Fibroblast of lung (primary cell): Measurements from ENCODE around the gene TGM4. TPM values are rescaled to one million over a fixed set of nuclear protein-coding genes. Genes with fewer than 3 reads are reported as not detected.

ENCODE experiments used
- DNase-seq, 2 donors: peaks; one replicate each; pipeline versions ENCODE4 v3.0.0 to v3.0.0-alpha.2; 2010; ENCODE audit warnings: low read depth in 2 of 2
- H2AFZ ChIP-seq: 2 replicates; pipeline ENCODE4 v1.5.1; 2012; ENCODE audit warnings: low read length, control low read depth, inconsistent platforms
- H3K27ac ChIP-seq: 2 replicates; pipeline ENCODE4 v1.5.1; 2011; ENCODE audit warnings: low read length, control low read depth; ENCODE audit not compliant: insufficient read depth
- H3K27me3 ChIP-seq: 2 replicates; pipeline ENCODE4 v1.5.1; 2011; ENCODE audit warnings: mild to moderate bottlenecking, low read length; ENCODE audit not compliant: control insufficient read depth, insufficient read depth
- H3K36me3 ChIP-seq: 2 replicates; pipeline ENCODE4 v1.5.1; 2011; ENCODE audit warnings: low read length; ENCODE audit not compliant: control insufficient read depth, insufficient read depth
- H3K4me1 ChIP-seq: 2 replicates; pipeline ENCODE4 v1.5.1; 2011; ENCODE audit warnings: low read length; ENCODE audit not compliant: control insufficient read depth, insufficient read depth; ENCODE audit errors: extremely low read depth
- H3K4me2 ChIP-seq: 2 replicates; pipeline ENCODE4 v1.5.1; 2011; ENCODE audit warnings: low read length, control low read depth; ENCODE audit not compliant: insufficient read depth; ENCODE audit errors: extremely low read depth
- H3K4me3 ChIP-seq, 4 experiments: fragments of 200-600 bp in 1 of 4; sonication (generic) in 1 of 4; replicated peaks in 1 of 4; 2 replicates each; pipeline ENCODE4 v1.5.1; 2011 to 2016; ENCODE audit warnings: low read length in 4 of 4, low read depth in 3 of 4, mild to moderate bottlenecking in 3 of 4, control low read depth in 2 of 4, inconsistent platforms in 1 of 4, mixed read lengths in 1 of 4; ENCODE audit not compliant: insufficient read depth in 1 of 4; ENCODE audit errors: control extremely low read depth in 1 of 4
- H3K79me2 ChIP-seq: 2 replicates; pipeline ENCODE4 v1.5.1; 2012; ENCODE audit warnings: mild to moderate bottlenecking, low read length, inconsistent platforms; ENCODE audit not compliant: control insufficient read depth, insufficient read depth
- H3K9ac ChIP-seq: 2 replicates; pipeline ENCODE4 v1.5.1; 2011; ENCODE audit warnings: mild to moderate bottlenecking, low read length, control low read depth; ENCODE audit not compliant: insufficient read depth
- H3K9me3 ChIP-seq: 2 replicates; pipeline ENCODE4 v1.5.1; 2012; ENCODE audit warnings: low read depth, low read length; ENCODE audit not compliant: control insufficient read depth, insufficient read depth
- H4K20me1 ChIP-seq: 2 replicates; pipeline ENCODE4 v1.5.1; 2011; ENCODE audit warnings: low read length; ENCODE audit not compliant: control insufficient read depth, insufficient read depth; ENCODE audit errors: extremely low read depth
- CTCF ChIP-seq, 2 donors: IDR thresholded peaks in 1 of 2; conservative IDR thresholded peaks in 1 of 2; 1 replicate in 1 of 2; 2 replicates in 1 of 2; pipeline ENCODE4 v1.5.1; 2011 to 2012; ENCODE audit warnings: low read length in 2 of 2, control low read depth in 1 of 2, inconsistent platforms in 1 of 2, low read depth in 1 of 2, mild to moderate bottlenecking in 1 of 2
- EZH2 ChIP-seq: IDR thresholded peaks from 2 replicates; pipeline ENCODE4 v1.5.1; 2012; ENCODE audit warnings: low read length, control low read depth, mild to moderate bottlenecking; ENCODE audit errors: missing control alignments
- polyA plus RNA-seq, 2 donors: library from polyadenylated mRNA; depleted of rRNA in 1 of 2; stranded (reverse) in 1 of 2; unstranded in 1 of 2; fragments of >200 nt; gene quantifications; 2 replicates each; pipeline ENCODE4 v1.2.1, GENCODE V29; 2011 to 2012; ENCODE audit warnings: missing spikeins in 1 of 2
- total RNA-seq: library from RNA; depleted of rRNA; stranded (reverse); fragments of >200 nt; gene quantifications from 2 replicates; pipeline ENCODE4 v1.2.1, GENCODE V29; 2014

TGM4 gene
- total and polyA plus RNA-seq, 2 donors (not counting 1 experiment from before 2014, with no cell fraction given), result not detected

- Histone ChIP-seq H3K36me3 (no peaks in the 10 kb centered on the region), H3K4me2 (no peak overlapping the region), H2AFZ (no peak overlapping the region), H4K20me1 (no peaks in the 10 kb centered on the region), H3K9ac (no peak overlapping the region), H3K27ac (no peak overlapping the region), H3K9me3 (no peaks in the 10 kb centered on the region), H3K4me1 (peaks cover 20% of the 10 kb centered on the region), H3K79me2 (no peaks in the 10 kb centered on the region), H3K4me3 (no peak overlapping the region), H3K27me3 (no peaks in the 10 kb centered on the region)
- no peak for DNase-seq
- no peak for TF ChIP-seq CTCF (conservative IDR thresholded peaks at IDR 0.05 in 1 of 2, IDR thresholded peaks at IDR 0.05 in 1 of 2; ENCODE audit: low read depth in 1 of 2, low read length in 2 of 2)
- TF ChIP-seq EZH2, result no peak
Observed at GRCh38 chr3:44890852-44891251, 16.4 kb downstream of the TGM4 start.

GRCh38 chr3:44892689-44893088, 18.3 kb downstream of the TGM4 start:
- Histone ChIP-seq H3K27ac (no peak overlapping the region), H3K36me3 (no peaks in the 10 kb centered on the region)
- peak; percentile 45 to 63 for DNase-seq

GRCh38 chr3:44893097-44893496, 18.7 kb downstream of the TGM4 start:
- Histone ChIP-seq H3K27me3 (no peaks in the 10 kb centered on the region), H3K36me3 (no peaks in the 10 kb centered on the region), H3K4me3 (no peak overlapping the region), H3K9ac (no peak overlapping the region), H4K20me1 (no peaks in the 10 kb centered on the region), H3K27ac (no peak overlapping the region), H3K4me1 (peaks cover 12% of the 10 kb centered on the region), H3K4me2 (peak overlapping the region; percentile 40), H3K79me2 (no peaks in the 10 kb centered on the region), H3K9me3 (no peaks in the 10 kb centered on the region), H2AFZ (no peak overlapping the region)
- TF ChIP-seq EZH2, result no peak
- TF ChIP-seq CTCF (conservative IDR thresholded peaks at IDR 0.05 in 1 of 2, IDR thresholded peaks at IDR 0.05 in 1 of 2; ENCODE audit: low read depth in 1 of 2, low read length in 2 of 2), result no peak
- DNase-seq, result peak; percentile 67 to 82

More at GRCh38 chr3:44892689-44893088, 18.3 kb downstream of the TGM4 start:
- Histone ChIP-seq H3K9ac (no peak overlapping the region), H3K9me3 (no peaks in the 10 kb centered on the region), H3K27me3 (no peaks in the 10 kb centered on the region), H4K20me1 (no peaks in the 10 kb centered on the region), H3K79me2 (no peaks in the 10 kb centered on the region), H3K4me1 (peaks cover 12% of the 10 kb centered on the region), H3K4me3 (no peak overlapping the region), H3K4me2 (peak overlapping the region; percentile 4), H2AFZ (no peak overlapping the region)
- TF ChIP-seq EZH2 (no peak), CTCF (conservative IDR thresholded peaks at IDR 0.05 in 1 of 2, IDR thresholded peaks at IDR 0.05 in 1 of 2; ENCODE audit: low read depth in 1 of 2, low read length in 2 of 2) (no peak)
